C4-2B (cell line): Measurements from ENCODE around the gene FBXL14.
A peak's percentile ranks its signal among the peaks of the same experiment; 100 is the strongest.

ENCODE experiments used
- H3K27ac ChIP-seq: fragments of 450-650 bp; 2 replicates; pipeline ENCODE4 v1.5.1; 2017
- CTCF ChIP-seq: fragments of 450-650 bp; conservative IDR thresholded peaks from 2 replicates; pipeline ENCODE4 v1.5.1; 2017; ENCODE audit warnings: mild to moderate bottlenecking
- ZFX ChIP-seq: fragments of 450-650 bp; IDR thresholded peaks from 2 replicates; pipeline ENCODE4 v1.6.1; 2017

Gene FBXL14

GRCh38 chr12:1590221-1590979 is 4.0 kb downstream of the FBXL14 start:
- H3K27ac ChIP-seq = no peak overlapping the region

GRCh38 chr12:1588575-1588947 is 5.8 kb downstream of the FBXL14 start:
- no peak overlapping the region for H3K27ac ChIP-seq
- no peak for TF ChIP-seq ZFX
- no peak for TF ChIP-seq CTCF

More at GRCh38 chr12:1590221-1590979, 4.0 kb downstream of the FBXL14 start:
- TF ChIP-seq CTCF (no peak), ZFX (no peak)

GRCh38 chr12:1587927-1588574 is 6.3 kb downstream of the FBXL14 start:
- TF ChIP-seq CTCF = no peak
- TF ChIP-seq ZFX = no peak
- H3K27ac ChIP-seq = no peak overlapping the region

GRCh38 chr12:1584326-1584725 is 10.1 kb downstream of the FBXL14 start:
- TF ChIP-seq CTCF (no peak), ZFX (no peak)
- H3K27ac ChIP-seq = no peak overlapping the region

- TF ChIP-seq CTCF (peak; percentile 93), ZFX (no peak)
Observed at GRCh38 chr12:1583421-1584078, 10.8 kb downstream of the FBXL14 start.

GRCh38 chr12:1582709-1583050 is 11.7 kb downstream of the FBXL14 start:
- H3K27ac ChIP-seq = no peak overlapping the region
- TF ChIP-seq ZFX (no peak), CTCF (no peak)

More at GRCh38 chr12:1583421-1584078, 10.8 kb downstream of the FBXL14 start:
- H3K27ac ChIP-seq = no peak overlapping the region

- TF ChIP-seq ZFX (no peak), CTCF (no peak)
- no peak overlapping the region for H3K27ac ChIP-seq
Observed at GRCh38 chr12:1581973-1582708, 12.2 kb downstream of the FBXL14 start.
